ENCODE data around the gene WDR54.

- TF ChIP-seq, protein P1, sequence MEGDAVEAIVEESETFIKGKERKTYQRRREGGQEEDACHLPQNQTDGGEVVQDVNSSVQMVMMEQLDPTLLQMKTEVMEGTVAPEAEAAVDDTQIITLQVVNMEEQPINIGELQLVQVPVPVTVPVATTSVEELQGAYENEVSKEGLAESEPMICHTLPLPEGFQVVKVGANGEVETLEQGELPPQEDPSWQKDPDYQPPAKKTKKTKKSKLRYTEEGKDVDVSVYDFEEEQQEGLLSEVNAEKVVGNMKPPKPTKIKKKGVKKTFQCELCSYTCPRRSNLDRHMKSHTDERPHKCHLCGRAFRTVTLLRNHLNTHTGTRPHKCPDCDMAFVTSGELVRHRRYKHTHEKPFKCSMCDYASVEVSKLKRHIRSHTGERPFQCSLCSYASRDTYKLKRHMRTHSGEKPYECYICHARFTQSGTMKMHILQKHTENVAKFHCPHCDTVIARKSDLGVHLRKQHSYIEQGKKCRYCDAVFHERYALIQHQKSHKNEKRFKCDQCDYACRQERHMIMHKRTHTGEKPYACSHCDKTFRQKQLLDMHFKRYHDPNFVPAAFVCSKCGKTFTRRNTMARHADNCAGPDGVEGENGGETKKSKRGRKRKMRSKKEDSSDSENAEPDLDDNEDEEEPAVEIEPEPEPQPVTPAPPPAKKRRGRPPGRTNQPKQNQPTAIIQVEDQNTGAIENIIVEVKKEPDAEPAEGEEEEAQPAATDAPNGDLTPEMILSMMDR (IDR thresholded peaks at IDR 0.05): no peak
- no peak for TF ChIP-seq POLR2A (IDR thresholded peaks at IDR 0.05)
Observed at GRCh38 chr2:74384051-74384450, 37.5 kb upstream of the WDR54 start.

All from heart left ventricle (tissue), 13 donors.